ENCODE measurements around the gene PADI4.

PADI4 gene, protein sequence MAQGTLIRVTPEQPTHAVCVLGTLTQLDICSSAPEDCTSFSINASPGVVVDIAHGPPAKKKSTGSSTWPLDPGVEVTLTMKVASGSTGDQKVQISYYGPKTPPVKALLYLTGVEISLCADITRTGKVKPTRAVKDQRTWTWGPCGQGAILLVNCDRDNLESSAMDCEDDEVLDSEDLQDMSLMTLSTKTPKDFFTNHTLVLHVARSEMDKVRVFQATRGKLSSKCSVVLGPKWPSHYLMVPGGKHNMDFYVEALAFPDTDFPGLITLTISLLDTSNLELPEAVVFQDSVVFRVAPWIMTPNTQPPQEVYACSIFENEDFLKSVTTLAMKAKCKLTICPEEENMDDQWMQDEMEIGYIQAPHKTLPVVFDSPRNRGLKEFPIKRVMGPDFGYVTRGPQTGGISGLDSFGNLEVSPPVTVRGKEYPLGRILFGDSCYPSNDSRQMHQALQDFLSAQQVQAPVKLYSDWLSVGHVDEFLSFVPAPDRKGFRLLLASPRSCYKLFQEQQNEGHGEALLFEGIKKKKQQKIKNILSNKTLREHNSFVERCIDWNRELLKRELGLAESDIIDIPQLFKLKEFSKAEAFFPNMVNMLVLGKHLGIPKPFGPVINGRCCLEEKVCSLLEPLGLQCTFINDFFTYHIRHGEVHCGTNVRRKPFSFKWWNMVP

DNA sequence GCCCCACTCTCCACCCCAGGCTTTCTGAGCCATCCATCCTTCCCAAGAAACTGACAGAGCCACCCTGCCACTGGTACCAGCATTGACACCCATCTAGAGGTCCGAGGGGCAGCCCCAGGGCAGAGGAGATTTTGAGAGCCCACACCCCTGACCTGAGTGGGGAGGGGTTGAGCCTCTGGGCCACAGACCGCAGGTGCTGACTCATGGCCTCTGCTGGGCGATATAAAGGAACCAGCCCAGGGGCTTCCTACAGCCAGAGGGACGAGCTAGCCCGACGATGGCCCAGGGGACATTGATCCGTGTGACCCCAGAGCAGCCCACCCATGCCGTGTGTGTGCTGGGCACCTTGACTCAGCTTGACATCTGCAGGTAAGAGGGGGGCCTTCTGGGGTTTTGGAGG is at the start of gene PADI4:
PADI4 (plus strand) TSS at position 252 of the 400 bp plus-strand sequence; CDS start at position 278, 26 bp downstream.
- DNase-seq (ENCODE audit: low spot score): no peak

DNA sequence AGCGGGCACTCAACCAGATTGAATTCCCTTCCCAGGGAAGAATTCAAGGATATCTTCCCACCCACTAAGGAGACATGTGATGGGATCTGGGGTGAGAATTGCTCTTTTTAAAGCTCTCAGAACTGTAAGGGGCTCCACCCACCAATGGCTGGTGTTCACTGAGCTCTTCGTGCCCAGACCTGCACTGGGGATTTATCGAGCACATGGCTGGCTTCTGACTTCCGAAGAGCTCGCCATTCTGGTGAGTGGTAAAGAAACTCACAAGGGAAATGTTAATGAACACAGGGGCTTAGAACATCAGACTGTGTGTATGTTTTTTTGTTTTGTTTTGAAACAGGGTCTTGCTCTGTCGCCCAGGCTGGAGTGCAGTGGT is 49.3 kb upstream of the PADI4 start:
- no peak for DNase-seq (ENCODE audit: low spot score)

DNA sequence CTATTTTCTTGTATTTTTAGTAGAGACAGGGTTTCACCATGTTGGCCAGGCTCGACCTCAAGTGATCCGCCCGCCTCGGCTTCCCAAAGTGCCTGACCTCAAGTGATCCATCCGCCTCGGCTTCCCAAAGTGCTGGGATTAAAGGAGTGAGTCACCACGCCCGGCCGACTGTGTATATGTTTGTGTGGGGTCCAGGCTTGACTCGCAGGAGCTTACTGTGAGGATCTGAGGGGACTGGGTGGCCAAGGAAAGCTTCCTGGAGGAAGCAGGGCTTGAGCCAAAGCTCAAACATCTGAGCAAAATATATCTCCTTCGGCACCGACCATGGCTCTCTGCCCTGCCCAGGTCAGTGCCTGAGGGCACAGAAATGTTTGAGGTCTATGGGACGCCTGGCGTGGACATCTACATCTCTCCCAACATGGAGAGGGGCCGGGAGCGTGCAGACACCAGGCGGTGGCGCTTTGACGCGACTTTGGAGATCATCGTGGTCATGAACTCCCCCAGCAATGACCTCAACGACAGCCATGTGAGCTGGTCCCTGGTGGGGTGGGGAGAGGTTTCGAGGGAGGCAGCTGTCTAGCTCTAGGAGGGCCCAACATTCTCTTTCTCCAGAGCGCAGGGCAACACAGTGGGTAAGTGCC is 48.6 kb upstream of the PADI4 start:
- no peak for DNase-seq (ENCODE audit: low spot score)

DNA sequence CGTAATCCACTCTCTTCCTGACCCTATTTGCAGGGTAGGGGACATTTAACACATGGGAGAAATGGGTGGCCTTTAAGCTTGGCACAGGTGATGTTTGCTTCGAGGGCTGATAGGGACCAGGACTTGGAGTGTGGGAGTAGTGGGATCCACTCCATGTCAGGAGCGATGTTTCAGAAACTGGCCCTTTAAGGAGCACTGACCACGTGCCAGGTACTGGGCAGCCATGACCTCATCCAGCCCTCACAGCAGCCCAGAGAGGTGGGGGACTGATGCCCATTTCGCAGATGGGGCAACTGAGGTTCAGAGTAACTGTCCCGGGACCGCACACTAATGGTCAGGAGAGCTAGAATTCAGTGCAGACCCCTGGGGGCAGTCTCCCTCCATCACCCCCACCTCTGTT is 47.7 kb upstream of the PADI4 start:
- no peak for DNase-seq (ENCODE audit: low spot score)

DNA sequence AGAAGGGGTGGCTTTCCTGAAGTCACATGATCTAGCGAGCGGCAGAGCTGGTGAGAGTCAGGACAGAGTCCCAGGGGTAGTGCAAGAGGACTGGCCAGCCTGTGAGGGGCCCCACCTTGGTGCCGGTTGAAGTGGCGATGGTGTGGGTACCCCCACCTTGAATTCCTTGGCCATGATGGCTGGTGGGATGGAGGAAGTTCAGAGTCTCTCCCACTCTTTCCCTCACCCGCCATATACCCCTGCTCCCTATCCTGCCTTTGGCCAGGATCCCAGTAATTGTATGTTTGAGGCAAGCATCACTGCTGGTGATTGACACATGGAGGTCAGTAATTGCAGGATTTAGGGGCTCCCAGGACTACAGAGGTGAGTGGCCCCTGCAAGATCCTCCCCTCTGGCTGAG is 47.3 kb upstream of the PADI4 start:
- DNase-seq (ENCODE audit: low spot score): no peak

DNA sequence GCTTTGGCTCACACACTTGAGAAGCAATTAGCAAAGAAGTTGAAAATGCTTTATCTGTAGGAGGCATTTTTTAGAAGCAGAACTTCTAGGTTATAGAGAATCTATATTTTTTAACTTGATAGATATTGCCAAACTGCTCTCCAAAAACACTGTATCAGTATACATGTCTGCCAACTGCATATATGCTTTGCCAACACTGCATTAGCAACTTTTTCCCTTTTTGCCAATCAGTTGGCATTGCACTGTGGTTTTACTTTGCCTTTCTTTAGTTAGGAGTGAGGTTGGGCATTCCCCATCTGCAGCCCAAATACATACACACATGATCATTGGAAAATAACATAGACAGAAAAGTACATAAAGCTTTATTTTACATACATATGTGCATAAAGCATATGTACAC is 44.1 kb upstream of the PADI4 start:
- DNase-seq (ENCODE audit: low spot score): no peak

DNA sequence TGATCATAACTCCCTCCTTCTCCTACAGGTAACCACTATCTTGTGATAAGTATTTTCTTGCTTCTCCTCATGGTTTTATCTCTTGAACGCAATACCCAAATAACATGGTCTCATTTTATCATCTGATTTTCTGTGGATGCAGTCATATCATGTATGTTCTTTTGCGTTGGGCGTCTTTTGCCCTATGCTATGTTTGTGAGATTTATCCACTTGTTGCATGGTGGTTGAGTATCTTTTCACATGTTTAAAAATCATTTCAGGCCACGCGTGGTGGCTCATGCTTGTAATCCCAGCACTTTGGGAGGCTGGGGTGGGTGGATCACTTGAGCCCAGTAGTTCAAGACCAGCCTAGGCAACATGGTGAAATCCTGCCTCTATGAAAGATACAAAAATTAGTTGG is 43.5 kb upstream of the PADI4 start:
- no peak for DNase-seq (ENCODE audit: low spot score)

DNA sequence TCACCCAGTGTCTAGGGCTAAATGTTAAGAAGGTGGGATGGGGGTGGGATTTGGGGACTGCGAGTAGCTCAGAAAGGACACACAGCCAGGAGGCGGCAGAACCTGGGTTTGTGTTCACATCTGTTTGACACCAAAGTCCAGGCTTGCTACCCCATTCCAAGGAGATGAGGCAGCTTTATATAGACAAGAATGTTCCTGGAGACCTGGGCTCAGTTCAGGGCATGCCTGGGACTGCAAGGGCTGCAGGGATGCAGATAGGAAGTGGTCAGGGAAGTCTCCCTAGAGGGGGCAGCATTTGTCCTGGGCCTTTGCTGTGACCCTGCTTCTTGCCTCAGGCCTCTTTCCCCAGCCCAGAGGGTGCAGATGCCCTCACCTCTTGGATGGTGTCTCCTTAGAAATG is 42.8 kb upstream of the PADI4 start:
- no peak for DNase-seq (ENCODE audit: low spot score)

DNA sequence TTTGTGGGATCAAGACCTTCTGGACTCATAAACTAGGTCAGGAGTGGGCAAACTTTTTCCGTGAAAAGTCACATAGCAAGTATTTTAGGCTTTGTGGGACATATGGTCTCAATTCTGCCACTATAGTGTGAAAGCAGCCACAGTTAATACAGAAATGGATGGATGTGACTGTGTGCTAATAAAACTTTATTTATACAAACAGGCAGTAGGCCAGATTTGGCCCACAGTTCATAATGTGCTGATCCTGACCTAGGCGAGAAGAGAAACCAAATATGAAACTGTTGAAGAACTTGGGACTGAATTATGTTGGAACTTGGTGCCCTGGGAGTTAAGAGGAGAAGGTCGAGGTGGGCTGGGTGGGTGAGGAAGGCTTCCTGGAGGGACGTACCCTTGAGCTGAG is 42.0 kb upstream of the PADI4 start:
- no peak for DNase-seq (ENCODE audit: low spot score)

DNA sequence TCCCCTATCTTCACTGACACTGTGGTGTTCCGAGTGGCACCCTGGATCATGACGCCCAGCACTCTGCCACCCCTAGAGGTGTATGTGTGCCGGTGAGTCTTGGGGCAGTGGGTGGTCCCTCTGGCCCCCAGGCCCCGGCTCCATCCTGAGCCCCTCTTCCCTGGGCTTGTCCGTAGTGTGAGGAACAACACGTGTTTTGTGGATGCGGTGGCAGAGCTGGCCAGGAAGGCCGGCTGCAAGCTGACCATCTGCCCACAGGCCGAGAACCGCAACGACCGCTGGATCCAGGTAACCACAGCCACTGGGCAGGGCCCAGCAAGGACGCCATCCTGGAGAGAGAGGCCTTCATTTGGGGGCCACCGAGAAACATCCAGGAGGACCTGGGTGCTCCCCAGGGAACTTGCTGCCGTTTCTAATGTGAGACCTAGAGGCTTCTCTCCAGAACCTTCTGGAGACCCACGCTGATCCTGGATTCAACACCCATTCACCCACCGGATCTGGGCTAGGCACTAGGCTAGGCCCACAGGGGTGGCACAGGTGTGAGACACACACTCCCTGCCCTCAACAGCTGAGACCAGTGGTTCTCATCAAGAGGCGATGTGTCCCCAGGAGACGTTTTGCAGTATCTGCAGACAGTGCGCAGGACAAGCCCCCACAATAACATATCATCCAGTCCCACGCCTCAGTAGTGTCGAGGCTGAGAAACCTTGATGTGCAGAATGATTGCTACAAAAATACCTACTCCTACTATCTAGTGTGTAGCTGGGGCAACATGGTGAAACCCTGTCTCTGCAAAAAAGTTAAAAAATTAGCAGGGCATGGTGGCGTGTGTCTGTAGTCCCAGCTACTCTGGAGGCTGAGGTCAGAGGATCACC is 36.9 kb upstream of the PADI4 start:
- DNase-seq (ENCODE audit: low spot score): no peak

DNA sequence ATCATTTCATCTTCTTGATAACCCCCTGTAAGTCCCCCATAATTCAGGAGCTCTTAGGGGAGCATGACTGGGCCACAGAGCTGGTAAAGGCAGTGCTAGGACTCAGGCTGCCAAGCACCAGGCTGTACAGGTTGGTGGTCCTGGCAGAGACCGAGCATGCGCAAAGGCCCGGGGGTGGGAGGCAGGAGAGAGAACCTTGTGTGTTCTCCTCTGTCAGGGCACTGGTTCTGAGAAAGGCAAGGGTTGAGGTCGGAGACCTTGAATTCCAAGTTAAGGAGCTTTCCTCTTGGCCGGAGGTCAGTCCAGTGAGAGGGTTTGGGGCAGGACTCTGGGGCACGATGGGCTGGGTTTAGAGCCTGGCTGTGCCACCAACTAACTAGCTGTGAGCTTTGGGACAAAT is 35.9 kb upstream of the PADI4 start:
- DNase-seq (ENCODE audit: low spot score): no peak

DNA sequence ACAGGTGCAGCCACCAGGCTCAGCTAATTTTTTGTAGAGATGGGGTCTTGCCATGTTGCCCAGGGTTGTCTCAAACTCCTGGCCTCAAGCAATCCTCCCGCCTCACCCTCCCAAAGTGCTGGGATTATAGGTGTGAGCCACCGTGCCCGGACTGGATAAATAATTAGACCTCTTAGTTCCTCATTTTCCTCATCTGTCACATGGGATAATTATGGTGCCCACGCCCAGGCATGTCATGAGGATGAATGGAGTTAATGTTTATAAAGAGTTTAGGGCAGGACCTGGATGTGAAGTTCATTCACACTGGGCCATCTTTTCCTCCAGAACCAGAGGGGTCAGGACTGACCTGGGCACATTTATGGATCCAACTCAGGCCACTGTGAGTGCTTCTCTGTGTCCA is 35.4 kb upstream of the PADI4 start:
- DNase-seq (ENCODE audit: low spot score): no peak

DNA sequence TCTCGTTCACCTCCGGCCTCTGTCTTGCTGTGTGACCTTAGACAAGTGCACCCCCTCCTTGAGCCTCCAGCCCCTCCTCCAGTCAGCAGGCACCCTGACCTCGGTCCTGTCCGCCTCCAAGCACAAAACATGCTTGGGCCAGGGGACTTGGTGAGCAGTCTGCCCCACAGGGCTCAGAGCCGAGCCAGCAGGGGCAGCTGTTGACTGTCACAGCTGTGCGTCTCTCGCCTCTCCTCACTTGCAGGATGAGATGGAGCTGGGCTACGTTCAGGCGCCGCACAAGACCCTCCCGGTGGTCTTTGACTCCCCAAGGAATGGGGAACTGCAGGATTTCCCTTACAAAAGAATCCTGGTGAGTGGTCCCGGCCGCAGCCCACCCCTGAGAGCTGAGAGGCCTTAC is 34.9 kb upstream of the PADI4 start:
- DNase-seq (ENCODE audit: low spot score): no peak

DNA sequence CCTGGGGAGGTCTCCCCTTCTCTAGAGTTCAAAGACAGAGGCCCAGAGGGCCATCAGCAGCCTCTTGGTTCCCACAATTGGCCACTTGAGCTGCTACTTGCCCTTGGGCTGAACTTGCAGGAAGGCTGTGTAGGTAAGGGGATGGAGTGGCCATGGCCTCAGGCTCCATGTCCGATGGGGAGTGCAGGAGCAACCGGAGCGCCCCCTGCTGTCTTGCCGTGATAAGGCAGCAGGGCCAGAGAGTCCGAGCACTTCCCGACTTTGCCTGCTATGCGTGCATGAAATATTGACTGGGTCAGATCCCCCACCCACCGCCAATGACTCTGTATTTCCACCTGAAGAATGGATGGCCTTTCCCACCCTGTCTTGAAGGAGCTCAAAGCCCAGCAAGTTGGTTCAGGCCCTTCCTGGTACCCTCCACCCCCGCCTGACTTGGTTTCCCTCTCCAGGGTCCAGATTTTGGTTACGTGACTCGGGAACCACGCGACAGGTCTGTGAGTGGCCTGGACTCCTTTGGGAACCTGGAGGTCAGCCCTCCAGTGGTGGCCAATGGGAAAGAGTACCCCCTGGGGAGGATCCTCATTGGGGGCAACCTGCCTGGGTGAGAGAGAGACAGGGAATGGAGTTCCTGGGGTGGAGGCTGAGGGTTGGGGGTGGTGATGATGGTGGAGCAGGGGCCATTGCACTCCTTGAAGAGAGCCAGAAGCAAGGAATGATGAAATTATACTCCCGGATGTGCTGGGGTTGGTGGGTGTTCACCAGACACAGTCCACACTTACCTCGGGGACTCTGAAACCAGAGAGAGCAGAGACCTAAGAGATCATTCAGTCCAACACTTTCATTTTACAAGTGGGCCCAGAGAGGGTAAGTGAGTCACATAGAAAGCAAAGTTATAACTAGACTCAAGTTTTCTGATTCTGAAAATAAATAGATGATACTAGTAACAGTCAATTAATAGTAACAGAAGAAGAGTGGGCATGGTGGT is 33.5 kb upstream of the PADI4 start:
- DNase-seq (ENCODE audit: low spot score): no peak

DNA sequence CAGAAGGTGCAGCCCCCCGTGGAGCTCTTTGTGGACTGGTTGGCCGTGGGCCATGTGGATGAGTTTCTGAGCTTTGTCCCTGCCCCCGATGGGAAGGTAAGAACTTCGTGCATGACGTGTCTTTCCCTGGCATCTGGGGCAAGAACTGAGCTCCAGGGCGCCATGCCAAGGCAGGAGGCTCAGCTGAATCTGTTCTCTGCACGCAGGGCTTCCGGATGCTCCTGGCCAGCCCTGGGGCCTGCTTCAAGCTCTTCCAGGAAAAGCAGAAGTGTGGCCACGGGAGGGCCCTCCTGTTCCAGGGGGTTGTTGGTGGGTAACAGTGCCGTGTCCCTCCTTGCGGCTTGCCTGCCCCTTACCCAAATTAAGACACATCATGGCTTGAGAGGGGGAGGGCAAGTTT is 31.4 kb upstream of the PADI4 start:
- DNase-seq (ENCODE audit: low spot score): peak; percentile 25

DNA sequence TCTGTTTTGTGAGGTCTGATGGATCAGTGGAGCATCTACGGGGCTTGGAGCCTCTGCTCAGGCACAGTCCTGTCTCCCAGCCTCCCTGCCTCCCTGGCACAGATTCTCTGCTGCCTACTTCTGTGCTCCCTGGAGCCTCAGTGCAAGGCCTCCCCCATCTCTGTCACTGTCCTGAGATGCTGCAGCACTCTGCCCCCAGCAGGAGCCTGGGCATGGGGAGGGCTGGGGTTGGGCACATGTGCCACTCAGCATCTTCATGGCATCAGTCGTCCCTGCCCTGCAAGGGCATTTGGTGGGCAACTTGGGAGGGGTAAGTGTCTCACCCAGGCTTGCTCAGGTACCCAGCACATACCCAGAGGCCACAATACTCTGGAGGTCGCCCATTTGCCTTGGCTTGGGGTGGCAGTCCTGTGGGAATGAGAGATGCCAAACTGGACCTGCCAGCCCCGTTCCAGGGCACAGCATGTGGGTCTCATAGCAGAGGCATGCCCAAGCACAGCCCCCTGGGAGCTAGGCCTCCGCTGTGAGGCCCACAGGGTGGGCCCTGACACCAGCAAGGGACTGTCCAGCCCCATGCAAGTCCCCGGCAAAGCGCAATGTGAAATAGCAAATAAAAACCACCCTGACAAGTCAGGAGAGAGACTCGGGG is 30.4 kb upstream of the PADI4 start:
- DNase-seq (ENCODE audit: low spot score): no peak

DNA sequence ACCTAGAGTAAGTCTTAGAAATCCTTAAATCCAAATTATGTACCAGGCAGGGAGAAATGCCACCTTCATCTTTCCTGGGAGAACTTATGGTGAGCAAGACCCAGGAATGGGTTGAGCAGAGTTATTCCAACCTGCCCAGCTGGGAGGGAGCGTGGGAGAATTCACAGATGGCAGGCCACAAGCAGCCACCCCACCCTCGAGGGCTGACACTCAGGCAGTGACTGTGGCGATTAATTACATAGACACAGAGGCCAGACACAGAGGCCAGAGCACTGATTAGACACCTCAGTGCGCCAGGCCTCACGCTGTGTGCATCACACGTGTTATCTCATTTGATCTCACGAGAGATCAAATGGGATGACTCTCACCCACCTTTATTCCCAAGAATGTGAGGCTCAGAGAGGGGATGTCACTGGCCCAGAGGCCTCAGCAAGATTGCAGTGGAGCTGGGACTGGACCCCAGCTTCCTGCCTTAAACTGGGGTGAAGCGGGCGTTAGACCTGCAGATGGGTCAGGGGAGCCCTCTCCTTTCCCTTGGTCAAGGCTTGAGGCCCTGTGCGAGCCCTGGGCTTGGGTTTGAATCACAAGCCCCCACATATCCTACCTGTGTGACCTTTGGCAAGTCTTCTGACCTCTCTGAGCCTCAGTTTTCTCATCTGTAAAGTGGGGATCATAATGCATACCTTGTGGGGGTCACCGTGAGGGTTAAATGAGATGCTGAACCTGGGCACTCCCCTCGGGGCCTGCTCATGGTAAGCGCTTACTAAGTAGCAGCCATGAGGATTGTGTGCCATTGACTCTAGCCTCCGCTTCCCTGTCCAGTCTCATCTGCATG is 28.8 kb upstream of the PADI4 start:
- no peak for DNase-seq (ENCODE audit: low spot score)

DNA sequence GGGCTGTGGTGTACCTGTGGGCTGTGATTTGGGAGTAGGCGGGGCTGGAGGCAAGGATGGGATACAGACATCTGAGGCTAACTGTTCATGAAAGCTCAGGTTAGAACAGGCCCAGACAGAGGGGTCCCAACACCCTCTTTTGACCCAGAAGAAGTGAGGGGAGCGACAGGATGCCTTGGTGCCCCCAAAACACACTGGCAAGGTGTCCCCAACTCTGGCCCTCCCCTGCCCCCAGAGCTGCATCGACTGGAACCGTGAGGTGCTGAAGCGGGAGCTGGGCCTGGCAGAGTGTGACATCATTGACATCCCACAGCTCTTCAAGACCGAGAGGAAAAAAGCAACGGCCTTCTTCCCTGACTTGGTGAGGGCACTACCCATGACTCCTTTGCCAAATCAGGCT is 27.6 kb upstream of the PADI4 start:
- DNase-seq (ENCODE audit: low spot score): no peak

DNA sequence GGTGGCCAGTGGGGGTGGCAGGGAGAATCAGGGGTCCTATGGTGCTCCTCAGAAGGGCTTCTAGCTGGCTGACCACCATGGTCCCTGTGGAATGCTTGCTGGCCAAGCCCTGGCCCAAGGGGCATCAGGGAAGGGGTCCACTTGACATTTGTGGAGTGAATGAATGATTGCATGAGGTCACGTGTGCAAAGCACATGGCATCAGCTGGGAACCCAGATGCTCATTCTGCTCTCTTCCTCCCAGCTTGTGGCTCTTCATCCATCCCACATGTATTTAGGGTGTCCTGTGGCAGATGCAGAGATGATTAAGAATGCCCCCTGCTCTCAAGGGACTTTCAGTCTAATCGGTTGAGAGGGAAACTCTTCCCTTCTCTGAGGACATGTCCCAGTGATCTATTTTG is 27.1 kb upstream of the PADI4 start:
- no peak for DNase-seq (ENCODE audit: low spot score)

DNA sequence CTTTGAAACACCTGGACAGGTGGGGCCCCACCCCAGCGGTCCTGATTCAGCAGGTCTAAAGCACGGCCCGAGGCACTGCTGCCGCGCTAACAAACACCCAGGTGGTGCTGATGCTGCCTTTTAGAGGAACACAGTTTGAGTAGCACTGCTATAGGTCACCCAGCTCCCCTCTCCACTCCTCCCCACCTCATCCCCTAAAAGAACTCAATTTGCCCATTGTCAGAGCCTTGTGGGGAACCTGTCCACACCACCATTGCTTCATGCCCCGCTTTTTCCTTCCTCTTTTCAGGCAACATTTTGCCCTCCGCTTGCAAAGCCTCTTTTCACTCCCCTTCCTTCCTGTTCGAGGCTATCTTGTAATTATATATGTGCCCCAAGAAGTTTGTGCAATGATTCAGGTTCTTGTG is 26.2 kb upstream of the PADI4 start:
- peak; percentile 14 for DNase-seq (ENCODE audit: low spot score)
